ENCODE data around the gene ADIPOR1.
A peak's percentile ranks its signal among the peaks of the same experiment; 100 is the strongest.
"Not testable (repeated sequence)": the region's sequence is repeated elsewhere in the genome, so short reads cannot be mapped to it uniquely, and the experiment has no call there.

The ADIPOR1 gene

GRCh38 chr1:202968351-202968750 is 10.2 kb upstream of the ADIPOR1 start:
- DNase-seq: no peak

GRCh38 chr1:202967684-202968281 is 9.7 kb upstream of the ADIPOR1 start:
- no peak for DNase-seq

- no peak for DNase-seq
Measured at GRCh38 chr1:202966006-202966898, 8.1 kb upstream of the ADIPOR1 start.

GRCh38 chr1:202965422-202965821 is 7.3 kb upstream of the ADIPOR1 start:
- no peak for DNase-seq

- DNase-seq: peak; percentile 84
Measured at GRCh38 chr1:202964791-202965410, 6.8 kb upstream of the ADIPOR1 start.

- DNase-seq: no peak
Measured at GRCh38 chr1:202961220-202961880, 3.2 kb upstream of the ADIPOR1 start.

- no peak for DNase-seq
Measured at GRCh38 chr1:202959276-202959620, 1.1 kb upstream of the ADIPOR1 start.

- no peak for DNase-seq
Measured at GRCh38 chr1:202958544-202959275, 598 bp upstream of the ADIPOR1 start.

- no peak for DNase-seq
Measured at GRCh38 chr1:202956969-202957368, 1.1 kb downstream of the ADIPOR1 start.

- DNase-seq: no peak
Measured at GRCh38 chr1:202954057-202954745, 3.9 kb downstream of the ADIPOR1 start.

- no peak for DNase-seq
Measured at GRCh38 chr1:202953392-202953791, 4.7 kb downstream of the ADIPOR1 start.

- DNase-seq: no peak
Measured at GRCh38 chr1:202952818-202953217, 5.3 kb downstream of the ADIPOR1 start.

GRCh38 chr1:202952099-202952498 is 6.0 kb downstream of the ADIPOR1 start:
- no peak for DNase-seq

- no peak for DNase-seq
Measured at GRCh38 chr1:202951437-202951836, 6.7 kb downstream of the ADIPOR1 start.

- DNase-seq: no peak
Measured at GRCh38 chr1:202945483-202945882, 12.6 kb downstream of the ADIPOR1 start.

GRCh38 chr1:202944438-202944921 is 13.6 kb downstream of the ADIPOR1 start:
- DNase-seq: no peak

GRCh38 chr1:202942426-202942825 is 15.7 kb downstream of the ADIPOR1 start:
- no peak for DNase-seq

- DNase-seq: no peak
Measured at GRCh38 chr1:202941372-202941771, 16.7 kb downstream of the ADIPOR1 start.

GRCh38 chr1:202940561-202940960 is 17.6 kb downstream of the ADIPOR1 start:
- DNase-seq: no peak

GRCh38 chr1:202938287-202938925 is 19.7 kb downstream of the ADIPOR1 start:
- DNase-seq: no peak

- DNase-seq: not testable (repeated sequence)
Measured at GRCh38 chr1:202936409-202936808, 21.7 kb downstream of the ADIPOR1 start.
